ENCODE results near the gene SBK3. TPM values are rescaled to one million over a fixed set of nuclear protein-coding genes. Genes with fewer than 3 reads are reported as not detected.

SBK3 gene
- total RNA-seq, 1 donor from 2014 or later: 3.3 TPM

DNA sequence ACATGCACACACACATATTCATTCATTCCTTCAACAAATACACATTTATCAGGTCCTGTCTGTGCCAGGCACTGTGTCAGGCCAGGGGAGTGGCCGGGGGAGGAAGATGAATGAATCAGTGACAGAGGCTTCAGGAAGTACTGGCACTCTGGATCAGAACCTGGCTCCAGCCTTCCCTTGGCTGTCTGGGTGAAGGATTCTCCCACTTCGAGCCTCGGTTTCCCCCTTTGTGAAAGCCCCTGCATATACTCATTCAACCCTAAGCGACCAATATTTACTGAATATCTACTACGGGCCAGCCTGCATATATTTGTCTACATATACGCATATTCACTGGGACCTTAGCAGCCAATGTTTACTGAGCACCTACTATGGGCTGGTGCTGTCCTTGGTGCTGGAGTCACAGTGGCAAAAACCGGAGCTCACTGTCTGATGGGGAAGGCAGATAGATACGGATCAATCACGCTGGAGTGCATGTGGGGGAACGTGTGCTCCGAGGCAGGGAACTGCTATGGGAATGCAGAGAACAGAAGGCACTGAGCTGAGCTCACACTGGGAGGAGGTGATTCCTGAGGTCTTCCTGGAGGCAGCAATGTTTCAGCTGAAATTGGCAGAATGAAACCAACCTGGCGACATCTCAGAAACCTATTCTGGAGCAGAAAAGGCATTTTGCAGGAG is 35.9 kb upstream of the SBK3 start:
- Histone ChIP-seq H4K20me1 (ENCODE audit: low read depth) (peaks cover 9% of the 10 kb centered on the region), H3K4me1 (no peaks in the 10 kb centered on the region), H3F3A (ENCODE audit: low read depth) (peaks cover 36% of the 10 kb centered on the region), H3K4me2 (peak overlapping the region; percentile 94), H3K79me2 (ENCODE audit: low read depth) (peaks cover 22% of the 10 kb centered on the region), H3K27ac (no peak overlapping the region), H2AFZ (replicated peaks) (no peak overlapping the region), H3K9ac (no peak overlapping the region), H3K36me3 (no peaks in the 10 kb centered on the region), H3K27me3 (no peaks in the 10 kb centered on the region), H3K4me3 (peak overlapping the region; percentile 87), H3K9me3 (ENCODE audit: low read depth) (no peaks in the 10 kb centered on the region)
- DNase-seq (ENCODE audit: low spot score): peak; percentile 49
- Mint-ChIP-seq H3K9me3 (no peaks in the 10 kb centered on the region), H3K27me3 (ENCODE audit: insufficient read depth, low read depth) (peaks cover 2% of the 10 kb centered on the region), H3K27ac (no peak overlapping the region), H3K4me1 (peaks cover 28% of the 10 kb centered on the region), H3K4me3 (peak overlapping the region; percentile 90), H3K36me3 (peaks cover 8% of the 10 kb centered on the region)
- no peak for TF ChIP-seq EZH2 (IDR thresholded peaks at IDR 0.05)
- no peak for TF ChIP-seq EZH2phosphoT487 (IDR thresholded peaks at IDR 0.05)

DNA sequence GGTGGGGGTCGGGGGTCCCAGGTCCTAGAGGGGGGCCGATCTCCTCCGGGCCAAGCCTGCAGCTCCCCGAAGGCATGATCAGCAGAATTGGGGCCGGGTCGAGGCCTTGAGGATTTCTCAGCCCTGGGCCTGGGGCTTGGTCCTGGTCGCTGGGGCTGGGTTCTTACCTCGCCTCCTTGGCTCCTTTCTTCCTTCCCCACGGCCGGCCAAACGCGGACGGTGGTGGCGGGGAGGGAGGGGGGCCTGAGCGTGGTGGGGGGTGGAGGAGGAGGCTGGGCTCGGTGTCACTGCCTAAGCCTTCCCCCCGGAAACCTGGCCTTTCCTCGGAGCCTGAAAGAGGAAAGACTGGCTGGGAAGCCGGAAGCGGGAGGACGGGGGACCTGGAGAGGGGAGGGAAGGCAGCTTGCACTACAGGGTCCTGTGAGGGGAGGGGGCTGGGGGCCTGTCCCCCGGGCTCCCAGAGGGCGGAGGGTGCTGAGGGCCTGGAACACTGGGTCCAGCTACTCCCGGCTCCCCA is 35.3 kb upstream of the SBK3 start, which contains the start of gene ZNF579:
TSS of gene ZNF579 (minus strand) at position 221 of the 517 bp plus-strand sequence. CDS start 1,209 bp downstream, outside the sequence.
- Histone ChIP-seq H3K36me3 (no peaks in the 10 kb centered on the region), H3F3A (ENCODE audit: low read depth) (peaks cover 34% of the 10 kb centered on the region), H3K79me2 (ENCODE audit: low read depth) (peaks cover 22% of the 10 kb centered on the region), H3K4me1 (no peaks in the 10 kb centered on the region), H3K4me3 (peak within 1 kb of the TSS; percentile 87), H2AFZ (replicated peaks) (no peak within 1 kb of the TSS), H4K20me1 (ENCODE audit: low read depth) (peaks cover 9% of the 10 kb centered on the region), H3K9ac (peak within 1 kb of the TSS; percentile 86), H3K27me3 (no peaks in the 10 kb centered on the region), H3K27ac (peak within 1 kb of the TSS; percentile 70), H3K9me3 (ENCODE audit: low read depth) (no peaks in the 10 kb centered on the region), H3K4me2 (peak within 1 kb of the TSS; percentile 94)
- Mint-ChIP-seq H3K36me3 (peaks cover 12% of the 10 kb centered on the region), H3K4me1 (peaks cover 23% of the 10 kb centered on the region), H3K9me3 (no peaks in the 10 kb centered on the region), H3K27ac (peak within 1 kb of the TSS; percentile 50), H3K27me3 (ENCODE audit: insufficient read depth, low read depth) (peaks cover 2% of the 10 kb centered on the region), H3K4me3 (peak within 1 kb of the TSS; percentile 90)
- TF ChIP-seq EZH2phosphoT487 (IDR thresholded peaks at IDR 0.05) (no peak), EZH2 (IDR thresholded peaks at IDR 0.05) (no peak)
- TF ChIP-seq, protein P1, sequence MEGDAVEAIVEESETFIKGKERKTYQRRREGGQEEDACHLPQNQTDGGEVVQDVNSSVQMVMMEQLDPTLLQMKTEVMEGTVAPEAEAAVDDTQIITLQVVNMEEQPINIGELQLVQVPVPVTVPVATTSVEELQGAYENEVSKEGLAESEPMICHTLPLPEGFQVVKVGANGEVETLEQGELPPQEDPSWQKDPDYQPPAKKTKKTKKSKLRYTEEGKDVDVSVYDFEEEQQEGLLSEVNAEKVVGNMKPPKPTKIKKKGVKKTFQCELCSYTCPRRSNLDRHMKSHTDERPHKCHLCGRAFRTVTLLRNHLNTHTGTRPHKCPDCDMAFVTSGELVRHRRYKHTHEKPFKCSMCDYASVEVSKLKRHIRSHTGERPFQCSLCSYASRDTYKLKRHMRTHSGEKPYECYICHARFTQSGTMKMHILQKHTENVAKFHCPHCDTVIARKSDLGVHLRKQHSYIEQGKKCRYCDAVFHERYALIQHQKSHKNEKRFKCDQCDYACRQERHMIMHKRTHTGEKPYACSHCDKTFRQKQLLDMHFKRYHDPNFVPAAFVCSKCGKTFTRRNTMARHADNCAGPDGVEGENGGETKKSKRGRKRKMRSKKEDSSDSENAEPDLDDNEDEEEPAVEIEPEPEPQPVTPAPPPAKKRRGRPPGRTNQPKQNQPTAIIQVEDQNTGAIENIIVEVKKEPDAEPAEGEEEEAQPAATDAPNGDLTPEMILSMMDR (IDR thresholded peaks at IDR 0.05): no peak
- peak; percentile 87 for DNase-seq (ENCODE audit: low spot score)

DNA sequence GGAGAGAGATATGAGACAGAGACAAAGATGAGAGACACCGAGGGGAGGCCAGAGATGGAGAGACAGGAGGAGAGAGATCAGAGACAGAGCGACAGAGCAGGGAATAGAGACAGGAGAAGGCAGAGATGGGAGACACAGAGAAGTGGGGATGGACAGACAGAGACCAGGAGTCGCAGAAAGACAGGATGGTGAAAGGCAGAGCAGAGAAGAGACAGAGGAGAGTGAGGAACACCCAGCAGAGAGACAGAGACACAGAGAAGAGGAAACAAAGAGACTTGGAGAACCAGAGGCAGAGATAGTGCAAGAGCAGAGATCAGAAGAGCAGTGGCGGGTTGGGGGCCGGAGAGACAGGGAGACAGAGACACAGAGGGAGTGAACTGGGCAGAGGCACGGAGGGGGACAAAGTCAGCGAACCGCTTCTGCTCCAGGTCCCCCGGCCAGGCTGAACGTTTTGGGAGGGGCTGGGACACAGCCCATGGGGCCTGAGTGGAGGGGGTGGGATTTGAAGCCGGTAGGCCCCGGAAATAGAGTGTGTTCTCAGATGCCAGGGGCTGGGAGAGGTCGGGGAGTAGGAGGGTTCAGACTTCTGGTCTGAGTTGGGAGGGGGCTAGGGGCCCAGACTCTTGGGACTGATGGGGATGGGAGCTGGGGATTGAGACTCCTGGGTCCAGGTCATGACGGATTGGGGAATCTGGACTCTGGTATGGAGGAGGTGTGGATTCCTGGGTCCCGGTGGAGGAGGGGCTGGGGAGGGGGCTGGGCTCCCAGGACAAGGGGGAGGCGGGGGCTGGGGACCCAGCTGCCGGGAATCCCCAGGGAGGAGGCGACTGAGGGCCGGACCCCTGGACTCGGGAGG is 34.7 kb upstream of the SBK3 start:
- Histone ChIP-seq H4K20me1 (ENCODE audit: low read depth) (peaks cover 9% of the 10 kb centered on the region), H3F3A (ENCODE audit: low read depth) (peaks cover 28% of the 10 kb centered on the region), H3K27me3 (no peaks in the 10 kb centered on the region), H3K4me1 (no peaks in the 10 kb centered on the region), H3K4me2 (peak overlapping the region; percentile 94), H3K9me3 (ENCODE audit: low read depth) (no peaks in the 10 kb centered on the region), H3K36me3 (no peaks in the 10 kb centered on the region), H3K4me3 (peak overlapping the region; percentile 87), H2AFZ (replicated peaks) (no peak overlapping the region), H3K79me2 (ENCODE audit: low read depth) (peaks cover 22% of the 10 kb centered on the region), H3K9ac (peak overlapping the region; percentile 86), H3K27ac (peak overlapping the region; percentile 70)
- H3K27ac Mint-ChIP-seq: peak overlapping the region; percentile 50
- DNase-seq (ENCODE audit: low spot score): peak; percentile 56
- H3K4me1 Mint-ChIP-seq: peaks cover 17% of the 10 kb centered on the region
- peaks cover 2% of the 10 kb centered on the region for H3K27me3 Mint-ChIP-seq (ENCODE audit: insufficient read depth, low read depth)
- no peak for TF ChIP-seq EZH2 (IDR thresholded peaks at IDR 0.05)
- peaks cover 12% of the 10 kb centered on the region for H3K36me3 Mint-ChIP-seq
- H3K4me3 Mint-ChIP-seq: peak overlapping the region; percentile 90
- H3K9me3 Mint-ChIP-seq: no peaks in the 10 kb centered on the region

All from neural progenitor cell (in vitro differentiated cells).